GM19324 (cell line): ENCODE data around the gene GOLGA3.
"Not testable (repeated sequence)": the region's sequence is repeated elsewhere in the genome, so short reads cannot be mapped to it uniquely, and the experiment has no call there.

Source experiments
- ATAC-seq: cut with Tn5 transposase; IDR thresholded peaks from one replicate; pipeline ENCODE4 v1.9.1; 2021; ENCODE audit warnings: mild to moderate bottlenecking, moderate library complexity; ENCODE audit not compliant: unreplicated experiment, low FRiP score

Gene GOLGA3

GRCh38 chr12:132814232-132814631 is 14.4 kb downstream of the GOLGA3 start:
- ATAC-seq = no peak

- no peak for ATAC-seq
Measured at GRCh38 chr12:132813443-132813842, 15.2 kb downstream of the GOLGA3 start.

GRCh38 chr12:132812631-132813305 is 15.9 kb downstream of the GOLGA3 start:
- no peak for ATAC-seq

- ATAC-seq = not testable (repeated sequence)
Measured at GRCh38 chr12:132809391-132809790, 19.3 kb downstream of the GOLGA3 start.

GRCh38 chr12:132807295-132808092 is 21.2 kb downstream of the GOLGA3 start:
- no peak for ATAC-seq

GRCh38 chr12:132806857-132807256 is 21.8 kb downstream of the GOLGA3 start:
- ATAC-seq = no peak

- no peak for ATAC-seq
Measured at GRCh38 chr12:132804426-132804861, 24.2 kb downstream of the GOLGA3 start.

GRCh38 chr12:132803888-132804287 is 24.8 kb downstream of the GOLGA3 start:
- no peak for ATAC-seq

- no peak for ATAC-seq
Measured at GRCh38 chr12:132803125-132803524, 25.5 kb downstream of the GOLGA3 start.

GRCh38 chr12:132801741-132802140 is 26.9 kb downstream of the GOLGA3 start:
- no peak for ATAC-seq

GRCh38 chr12:132798836-132799235 is 29.8 kb downstream of the GOLGA3 start:
- ATAC-seq = no peak

GRCh38 chr12:132797820-132798570 is 30.7 kb downstream of the GOLGA3 start:
- no peak for ATAC-seq

- ATAC-seq = no peak
Measured at GRCh38 chr12:132795847-132796246, 32.8 kb downstream of the GOLGA3 start.

- ATAC-seq = not testable (repeated sequence)
Measured at GRCh38 chr12:132791940-132792339, 36.7 kb downstream of the GOLGA3 start.

- no peak for ATAC-seq
Measured at GRCh38 chr12:132789099-132789471, 39.6 kb downstream of the GOLGA3 start.

- no peak for ATAC-seq
Measured at GRCh38 chr12:132788375-132789098, 40.1 kb downstream of the GOLGA3 start.

GRCh38 chr12:132787877-132788276 is 40.8 kb downstream of the GOLGA3 start:
- ATAC-seq = no peak

GRCh38 chr12:132786192-132786591 is 42.5 kb downstream of the GOLGA3 start:
- ATAC-seq = no peak

- no peak for ATAC-seq
Measured at GRCh38 chr12:132784580-132784979, 44.1 kb downstream of the GOLGA3 start.

- ATAC-seq = no peak
Measured at GRCh38 chr12:132783917-132784531, 44.6 kb downstream of the GOLGA3 start.
